G401 (cell line): ENCODE measurements around the gene KCNQ1OT1. TPM values are rescaled to one million over a fixed set of nuclear protein-coding genes. Genes with fewer than 3 reads are reported as not detected.

ENCODE experiments used
- DNase-seq: peaks from one replicate; pipeline ENCODE4 v3.0.0-alpha.2; 2015; ENCODE audit warnings: low spot score
- in situ Hi-C: cut with HindIII; loops from 2 replicates; pipeline ENCODE4 v1.10.0; 2016; ENCODE audit warnings: low sequenced_read_pairs, mixed read lengths
- total RNA-seq: library from RNA; depleted of rRNA; stranded (reverse); fragments of >200 nt; shearing (Covaris generic); gene quantifications from 2 replicates; pipeline ENCODE4 v1.2.3, GENCODE V29; 2014

Gene KCNQ1OT1
- total RNA-seq, 1 experiment from 2014 or later: 0.75 TPM

DNA sequence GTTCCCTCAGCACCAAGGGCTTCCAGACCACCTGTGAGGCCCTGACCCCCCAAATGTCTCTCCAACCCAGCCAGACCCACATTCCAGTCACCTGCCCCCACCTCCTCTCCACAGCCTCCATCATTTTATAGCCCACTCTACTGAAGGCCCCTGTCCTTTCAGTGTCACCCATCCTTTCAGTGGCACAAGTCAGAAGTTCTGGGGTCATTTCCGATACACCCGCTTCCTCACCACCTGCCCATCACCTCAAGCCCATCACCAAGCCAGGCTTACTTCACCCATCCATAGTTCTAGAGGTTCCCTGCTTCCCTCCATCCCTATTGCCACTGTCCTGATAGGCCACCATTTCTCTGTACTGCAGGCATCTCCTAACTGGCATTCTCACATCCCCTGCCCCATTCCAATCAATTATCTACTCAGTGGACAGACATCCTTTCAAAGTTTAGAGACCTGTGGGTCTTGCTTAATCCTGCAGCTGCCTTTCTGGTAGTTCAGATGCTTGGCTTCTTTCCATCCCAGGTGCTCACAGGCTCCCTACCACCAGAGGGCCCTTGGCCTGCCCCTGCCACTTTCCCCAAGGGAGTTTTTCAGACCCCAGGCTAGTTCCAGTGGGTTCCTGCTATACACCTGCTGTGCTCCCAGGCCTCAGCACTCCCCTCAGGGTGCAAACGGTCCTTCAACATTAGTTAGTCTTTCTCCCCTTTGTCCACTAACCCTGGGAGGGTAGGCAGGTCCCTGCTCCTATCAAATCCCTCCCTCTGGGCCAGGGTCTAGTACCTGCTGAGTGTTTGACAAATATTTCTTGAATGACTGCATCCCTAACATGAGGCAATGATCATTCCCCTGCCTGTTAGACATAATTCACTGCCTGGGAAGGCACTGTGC, 7.6 kb downstream of the KCNQ1OT1 start:
- DNase-seq: no peak
- in situ Hi-C loops: no loop called here

DNA sequence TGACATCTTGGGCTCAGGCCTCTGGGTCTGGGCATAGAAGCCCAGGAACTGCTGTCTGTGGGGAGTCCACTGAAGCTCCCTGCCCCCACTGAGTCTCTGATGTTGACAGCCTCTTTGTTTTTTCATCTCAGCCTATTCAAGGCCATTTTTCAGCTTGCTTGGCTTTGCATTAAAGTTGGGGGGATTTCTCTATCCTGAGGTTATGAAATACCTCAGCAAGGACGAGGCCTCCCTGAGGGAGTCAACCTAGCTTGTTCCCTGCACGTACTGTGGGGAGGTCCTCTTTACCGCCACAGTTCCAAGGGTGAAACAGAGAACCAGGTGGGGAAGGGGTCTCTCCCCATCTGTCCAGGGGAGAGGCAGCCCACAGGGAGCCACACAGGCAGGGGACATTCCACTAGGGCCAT, 8.4 kb downstream of the KCNQ1OT1 start:
- in situ Hi-C loops: no loop called here
- no peak for DNase-seq

DNA sequence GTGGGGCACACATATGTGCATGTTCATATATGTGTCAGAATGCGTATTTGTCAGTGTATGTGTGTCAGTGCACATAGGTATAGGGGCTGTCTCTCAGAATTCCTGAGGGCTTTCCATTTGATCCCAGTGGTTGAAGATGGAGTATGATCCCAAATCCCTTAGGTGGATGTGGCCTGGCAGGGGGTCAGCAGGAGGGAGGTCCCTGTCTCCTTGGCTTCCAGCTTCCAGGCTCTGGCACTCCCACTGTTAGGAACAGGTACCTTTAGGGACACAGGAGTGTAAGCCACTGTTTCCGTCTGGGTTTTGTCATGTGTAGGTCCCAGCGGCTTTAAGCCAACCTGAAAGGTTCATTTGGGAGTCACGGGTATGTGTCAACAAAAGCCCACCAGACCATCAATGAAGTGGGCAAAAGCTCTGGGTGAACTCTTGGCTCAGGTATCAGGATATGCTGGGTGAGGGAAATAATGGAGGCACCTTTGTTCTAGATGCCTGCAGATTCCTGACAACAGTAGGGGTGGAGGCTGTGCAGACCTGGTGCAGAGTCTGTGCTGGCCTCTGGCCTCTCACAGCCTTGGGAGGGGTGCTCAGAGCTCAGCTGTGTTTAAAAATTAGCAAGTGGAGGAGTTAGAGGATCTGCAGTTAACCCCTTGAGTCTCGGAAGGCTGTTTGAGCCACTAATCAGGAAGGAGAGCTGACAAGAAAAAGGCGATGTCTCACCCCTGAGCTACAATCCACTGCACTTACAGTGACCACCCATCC, 9.0 kb downstream of the KCNQ1OT1 start:
- no peak for DNase-seq

DNA sequence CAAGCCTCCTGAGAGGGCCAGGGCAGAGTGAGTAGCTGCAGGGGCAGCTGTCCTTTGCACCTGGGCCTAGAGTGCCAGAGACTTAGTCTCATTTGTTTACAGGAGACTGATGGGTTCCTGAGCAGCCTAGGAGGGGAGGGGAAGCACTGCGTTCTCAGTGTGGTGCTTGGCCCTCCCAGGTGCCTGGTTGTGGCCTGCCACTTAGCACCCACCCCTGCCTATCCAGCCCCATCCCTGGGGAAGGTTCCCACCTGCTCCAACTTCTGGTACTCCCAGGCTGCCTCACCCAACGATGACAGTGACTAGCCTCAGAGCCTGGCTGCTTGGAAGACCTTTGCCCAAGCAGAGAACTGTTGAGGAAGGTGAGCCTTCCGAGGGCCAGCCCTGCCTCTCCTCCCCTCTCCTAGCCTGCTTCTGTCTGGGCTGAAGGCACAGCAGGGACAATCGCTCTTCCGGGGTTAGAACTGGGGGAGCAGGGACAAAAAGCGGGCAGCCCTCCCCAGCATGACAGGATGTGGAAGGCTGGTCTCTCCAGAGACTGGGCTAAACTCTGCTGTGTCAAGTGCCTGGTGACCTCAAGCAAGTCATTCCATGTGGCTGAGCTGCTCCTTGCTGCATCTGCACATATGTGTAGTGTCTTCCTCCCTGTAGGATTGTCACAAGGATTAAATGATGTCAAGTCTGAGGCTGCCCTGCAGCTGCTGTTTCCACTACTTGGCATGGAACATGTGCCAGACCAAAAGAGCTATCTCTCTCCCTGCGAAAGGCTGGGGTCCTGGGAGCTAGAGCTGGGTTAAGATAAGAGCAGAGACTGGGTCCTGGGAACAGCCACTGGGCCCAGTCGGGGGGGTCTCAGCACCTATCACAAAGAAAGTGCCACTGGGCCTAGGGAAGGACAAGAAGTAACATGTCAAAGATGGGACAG, 9.9 kb downstream of the KCNQ1OT1 start:
- DNase-seq: no peak
- in situ Hi-C loops: no loop called here

More for the DNA sequence above, 9.0 kb downstream of the KCNQ1OT1 start:
- in situ Hi-C loops: no loop called here

DNA sequence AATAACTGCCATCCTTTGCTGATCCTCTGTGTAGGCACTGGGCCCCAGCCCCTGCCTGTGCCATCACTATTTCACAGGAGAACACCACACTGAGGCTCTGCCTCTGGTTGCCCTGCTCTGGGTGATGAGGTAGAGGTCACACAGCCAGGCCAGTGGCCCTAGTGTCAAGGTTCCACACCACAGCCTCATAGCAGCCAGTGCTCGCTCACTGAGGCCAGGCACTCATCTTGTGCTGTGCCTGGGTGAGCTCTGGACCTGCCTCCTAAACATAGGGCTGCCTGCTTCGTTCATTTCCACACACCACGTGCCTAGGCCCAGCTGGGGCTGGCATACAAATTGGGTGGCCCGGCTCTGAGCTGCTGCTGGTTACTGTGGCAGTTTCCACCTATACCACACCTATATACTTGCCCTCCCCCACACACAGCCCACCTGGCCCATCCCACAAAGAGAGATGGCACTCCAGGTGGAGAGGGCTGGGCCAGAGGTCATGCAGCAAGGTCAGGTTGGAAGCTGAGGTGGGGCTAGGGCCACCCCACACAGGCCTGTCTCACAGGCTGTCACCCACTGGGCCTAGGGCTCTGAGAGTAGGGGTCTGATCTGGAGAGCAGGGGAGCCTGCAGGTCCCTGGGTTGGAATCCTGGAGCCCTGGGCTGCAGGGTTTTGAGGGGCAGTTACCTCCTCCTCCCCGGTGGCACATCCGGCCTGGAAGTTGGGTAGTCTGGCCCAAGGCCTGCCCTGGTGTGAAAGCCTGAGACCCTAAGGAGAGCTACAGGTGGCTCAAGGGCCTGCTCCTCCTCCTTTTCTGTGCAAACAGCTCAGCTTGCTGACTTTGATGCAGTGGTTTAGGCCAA, 11.2 kb downstream of the KCNQ1OT1 start:
- no peak for DNase-seq
- in situ Hi-C loops: no loop called here

DNA sequence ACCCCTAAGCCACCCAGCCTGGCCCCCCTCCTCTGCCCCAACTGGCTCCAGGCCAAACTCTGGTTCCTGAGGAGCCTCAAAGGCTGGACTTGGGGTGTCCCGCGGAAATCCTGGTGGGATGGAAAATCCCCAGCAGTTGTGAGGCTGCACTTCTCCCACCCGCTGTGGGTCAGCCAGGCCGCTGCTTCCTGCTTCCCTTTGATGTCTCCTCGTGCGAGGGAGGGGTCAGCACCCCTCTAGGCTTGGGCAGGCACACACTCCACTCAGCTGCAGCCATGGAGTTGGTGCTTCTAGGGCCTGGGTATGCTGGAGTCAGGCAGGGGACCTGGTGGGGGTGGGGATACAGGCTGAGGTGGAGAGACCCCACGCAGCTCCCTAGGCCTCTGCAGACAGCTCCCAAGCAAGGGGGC, 12.0 kb downstream of the KCNQ1OT1 start:
- in situ Hi-C loops: no loop called here
- no peak for DNase-seq

DNA sequence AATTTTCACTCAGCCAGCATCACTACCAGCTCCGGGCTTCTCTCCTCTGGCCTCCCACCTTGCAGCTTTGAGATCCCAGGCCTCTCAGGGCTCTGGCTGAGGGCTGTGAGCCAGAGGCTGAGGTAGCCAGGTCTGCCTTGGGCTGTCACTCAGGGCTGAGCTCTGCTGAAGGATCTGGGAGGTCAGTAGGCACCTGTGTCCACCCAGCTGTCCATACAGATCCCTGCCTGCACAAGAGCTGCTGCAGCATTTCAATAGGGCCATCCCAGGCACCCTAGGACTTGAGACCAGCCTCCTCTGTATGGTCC, 12.6 kb downstream of the KCNQ1OT1 start:
- DNase-seq: no peak
- in situ Hi-C loops: no loop called here

DNA sequence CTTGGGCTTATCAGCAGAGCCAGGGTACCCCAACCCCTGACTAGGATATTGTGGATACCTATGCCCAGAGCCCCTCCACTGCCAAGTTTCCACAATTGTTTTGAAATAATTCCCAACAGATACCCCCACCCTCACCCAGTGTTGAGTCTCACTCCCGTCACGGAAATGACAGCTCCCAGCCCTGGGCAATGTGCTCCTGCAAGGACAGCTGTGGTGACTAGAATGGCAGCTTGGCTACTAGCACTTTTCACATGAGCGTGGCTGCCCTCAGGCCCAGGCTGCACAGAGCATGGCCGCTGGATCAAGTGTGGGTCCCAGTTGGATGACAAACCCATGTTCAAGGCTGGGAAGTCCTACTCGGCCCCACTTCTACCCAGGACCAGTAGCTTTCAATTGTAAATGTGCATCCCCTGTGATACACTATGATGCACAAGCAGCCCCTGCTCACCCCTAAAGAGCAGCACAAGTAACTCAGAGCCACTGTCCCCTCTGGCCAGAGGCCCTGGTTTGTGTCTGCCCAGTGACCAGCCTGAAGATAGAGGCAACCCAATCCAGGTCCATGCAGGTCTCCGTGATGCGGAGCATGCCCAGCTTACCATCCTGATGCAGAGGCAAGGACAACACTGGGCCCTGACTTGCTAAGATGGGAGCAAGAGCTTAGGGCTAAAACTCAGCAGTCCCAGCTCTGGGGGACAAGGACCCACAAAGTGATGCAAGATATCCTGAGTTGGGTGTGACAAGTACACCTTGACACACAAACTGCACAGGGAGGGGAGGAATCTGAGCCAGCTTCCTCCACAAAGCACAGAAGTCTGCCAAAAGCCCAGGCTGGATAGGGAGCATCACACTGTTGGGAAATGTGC, 13.2 kb downstream of the KCNQ1OT1 start:
- in situ Hi-C loops: no loop called here
- DNase-seq: no peak

DNA sequence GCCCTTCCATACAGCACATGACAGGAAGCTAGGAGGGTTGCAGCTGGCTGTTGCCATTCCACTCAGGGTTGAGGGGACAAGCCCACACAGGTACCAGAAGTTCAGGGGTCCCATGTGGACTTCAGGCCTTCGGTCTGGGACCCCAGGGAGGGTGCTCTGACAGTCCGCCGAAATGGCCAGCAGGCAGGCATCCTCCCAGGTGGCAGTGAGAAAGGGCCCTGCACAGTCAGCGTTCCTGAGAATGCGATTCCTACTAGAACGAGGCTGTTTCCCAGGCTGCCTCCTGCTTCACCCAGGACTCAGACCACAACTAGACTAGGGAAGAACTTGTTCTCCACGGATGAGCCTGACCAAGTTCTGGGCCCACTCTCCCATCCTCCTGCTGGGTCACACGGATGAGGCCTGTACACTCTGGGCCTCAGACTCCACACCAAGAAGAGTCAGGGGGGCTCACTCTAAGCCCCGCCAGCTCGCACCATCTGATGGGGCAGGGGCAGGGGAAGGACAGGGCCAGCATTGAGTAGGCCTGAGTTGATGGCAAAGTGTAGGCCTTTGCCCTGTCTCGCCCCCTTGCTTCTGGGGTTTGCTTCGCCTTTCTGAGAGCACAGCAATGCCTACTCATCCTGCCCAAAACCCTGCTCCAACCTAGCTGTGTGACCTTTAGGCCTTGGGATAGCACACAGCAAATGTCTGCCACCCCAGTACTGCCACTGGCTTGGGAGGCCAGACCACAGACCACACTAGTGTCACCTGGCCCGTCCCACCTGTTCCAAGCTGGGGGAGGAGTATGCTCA, 14.0 kb downstream of the KCNQ1OT1 start:
- DNase-seq: no peak
- in situ Hi-C loops: no loop called here

DNA sequence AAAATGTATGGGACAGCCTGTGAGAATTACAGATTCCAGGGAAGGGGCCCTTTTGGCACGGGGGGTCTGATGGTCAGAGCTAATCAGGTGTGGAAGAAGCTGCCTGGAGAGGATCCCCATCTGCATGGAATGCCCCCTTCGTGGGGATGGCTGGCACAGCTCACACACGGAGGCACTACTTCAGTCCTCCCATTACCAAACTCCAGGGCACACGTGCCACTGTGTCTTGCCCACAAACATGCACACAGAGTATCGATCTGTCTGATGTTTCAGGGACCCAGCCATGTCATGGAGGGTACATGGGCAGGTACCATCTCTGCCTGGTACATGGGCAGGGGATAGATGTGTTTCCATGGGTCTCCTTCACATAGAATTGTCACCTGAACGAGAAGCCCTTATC, 14.7 kb downstream of the KCNQ1OT1 start:
- in situ Hi-C loops: no loop called here

DNA sequence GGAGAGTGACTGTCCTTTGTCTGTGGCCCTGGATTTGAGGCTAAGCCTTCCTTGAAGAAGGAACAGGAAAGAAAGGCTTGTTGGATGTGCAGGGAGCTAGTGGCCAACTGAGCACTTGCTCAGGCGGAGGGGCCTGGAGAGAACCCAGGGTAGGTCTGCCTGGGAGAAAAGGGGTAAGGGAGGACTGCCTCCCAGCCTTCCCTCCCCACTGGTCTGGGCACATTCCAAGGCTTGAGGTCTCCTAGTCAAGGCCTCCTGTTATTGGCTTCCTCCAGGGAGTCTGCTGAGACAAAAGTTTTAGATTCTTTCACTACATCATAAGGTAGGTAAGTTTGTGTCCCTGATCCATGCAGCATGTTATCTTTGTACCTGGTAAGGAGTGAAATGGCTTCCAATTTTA, 15.2 kb downstream of the KCNQ1OT1 start:
- DNase-seq: no peak
- in situ Hi-C loops: no loop called here

More for the DNA sequence above, 14.7 kb downstream of the KCNQ1OT1 start:
- no peak for DNase-seq

DNA sequence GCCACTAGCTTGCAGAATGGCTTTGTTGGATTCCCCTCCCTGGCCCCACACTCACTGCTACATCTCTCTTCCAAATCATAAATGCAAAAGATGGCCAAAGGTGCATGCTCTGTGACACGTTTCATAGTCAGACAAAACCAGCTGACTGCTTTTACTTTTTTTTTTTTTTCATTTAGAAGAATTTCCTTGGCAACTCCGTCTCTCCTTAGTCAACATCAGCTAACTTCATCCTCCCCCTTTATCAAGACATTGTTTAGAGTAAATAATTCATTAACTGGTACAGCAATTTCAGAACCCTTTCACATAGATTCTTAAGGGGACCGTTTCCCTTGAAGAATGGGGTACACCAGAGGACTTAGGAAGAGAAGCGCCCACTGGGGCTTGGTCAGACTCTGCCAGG, 16.0 kb downstream of the KCNQ1OT1 start:
- in situ Hi-C loops: no loop called here
- no peak for DNase-seq

DNA sequence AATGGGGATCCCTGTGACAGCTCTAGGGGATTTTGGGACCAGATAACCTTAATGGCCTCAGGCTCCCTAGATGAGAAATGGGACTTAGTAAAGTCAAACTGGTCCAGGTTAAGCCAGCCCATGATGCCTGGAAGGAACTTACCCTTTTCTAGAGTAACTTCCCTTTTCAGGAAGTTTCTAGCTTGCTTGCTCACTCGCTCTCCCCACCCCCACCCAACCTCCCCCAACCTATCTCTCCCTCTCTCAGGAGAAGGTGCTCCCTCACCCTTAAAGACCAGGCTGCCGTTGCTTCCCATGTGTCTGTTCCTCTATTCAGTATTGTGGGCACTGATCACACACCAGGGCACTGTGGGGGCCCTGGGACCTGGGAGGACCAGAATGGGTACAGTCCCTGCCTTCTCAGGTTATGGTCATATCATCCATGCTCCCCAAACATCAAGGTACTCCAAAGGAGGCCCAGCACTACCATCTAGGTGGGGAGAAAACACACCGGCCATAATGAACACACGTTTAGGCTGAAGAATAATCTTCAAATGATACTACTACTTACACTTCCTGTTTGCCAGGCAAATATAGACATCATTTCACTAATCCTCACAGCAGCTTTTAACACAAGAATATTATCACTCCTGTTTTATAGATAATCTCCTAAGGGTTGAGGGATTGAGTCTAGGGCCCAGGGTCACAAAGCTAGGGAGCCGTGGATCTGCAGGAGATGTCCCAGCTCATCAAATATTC, 18.2 kb downstream of the KCNQ1OT1 start:
- in situ Hi-C loops: no loop called here
- no peak for DNase-seq

DNA sequence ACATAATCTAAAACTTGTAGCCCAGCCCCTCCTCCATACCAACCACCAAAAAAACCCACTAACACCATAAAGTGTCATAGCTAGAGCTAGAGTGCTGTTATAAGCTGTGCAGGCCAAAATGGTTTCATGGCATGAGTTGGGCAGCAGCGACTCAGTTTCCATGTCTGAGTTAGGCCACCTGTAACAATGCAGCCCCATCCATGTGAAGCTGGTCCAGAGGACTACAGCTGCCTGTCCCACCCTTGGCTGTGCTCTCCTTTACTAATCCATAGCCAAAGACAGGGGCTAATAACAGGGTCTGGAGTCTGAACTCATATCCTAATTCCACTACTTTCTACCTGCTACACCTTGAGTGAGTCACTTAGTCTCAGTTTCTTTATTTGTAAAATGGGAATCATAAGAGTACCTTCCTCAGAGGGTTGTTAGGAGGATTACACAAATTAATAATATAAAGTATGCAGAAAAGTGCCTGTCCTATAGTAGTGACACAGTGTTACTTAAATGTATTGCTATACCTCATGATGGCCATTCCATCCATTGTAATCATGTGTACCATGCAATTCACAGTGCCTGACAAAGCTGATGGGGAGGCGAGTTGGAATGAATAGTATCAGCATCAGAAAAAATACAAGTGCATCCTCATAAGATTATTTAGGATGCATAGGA, 20.6 kb downstream of the KCNQ1OT1 start:
- DNase-seq: no peak
- in situ Hi-C loops: no loop called here

DNA sequence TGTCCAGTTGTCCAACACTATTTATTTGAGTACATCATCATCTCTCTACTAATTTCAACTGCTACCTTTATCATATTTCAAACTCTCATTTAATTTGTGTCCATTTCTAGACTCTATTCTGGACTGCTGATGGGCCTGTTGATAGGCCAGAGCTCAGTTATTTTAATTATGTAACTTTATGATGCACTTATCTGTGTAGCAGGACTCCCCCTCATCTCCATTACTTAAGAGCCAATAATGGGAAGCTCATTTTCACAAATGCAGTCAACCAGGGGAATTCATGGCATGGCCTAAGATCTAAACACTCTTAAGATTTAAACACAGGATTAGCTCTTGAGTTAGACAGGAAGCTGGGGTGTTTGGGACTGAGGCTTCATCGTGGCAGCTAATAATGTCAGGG, 21.4 kb downstream of the KCNQ1OT1 start:
- DNase-seq: no peak
- in situ Hi-C loops: no loop called here

DNA sequence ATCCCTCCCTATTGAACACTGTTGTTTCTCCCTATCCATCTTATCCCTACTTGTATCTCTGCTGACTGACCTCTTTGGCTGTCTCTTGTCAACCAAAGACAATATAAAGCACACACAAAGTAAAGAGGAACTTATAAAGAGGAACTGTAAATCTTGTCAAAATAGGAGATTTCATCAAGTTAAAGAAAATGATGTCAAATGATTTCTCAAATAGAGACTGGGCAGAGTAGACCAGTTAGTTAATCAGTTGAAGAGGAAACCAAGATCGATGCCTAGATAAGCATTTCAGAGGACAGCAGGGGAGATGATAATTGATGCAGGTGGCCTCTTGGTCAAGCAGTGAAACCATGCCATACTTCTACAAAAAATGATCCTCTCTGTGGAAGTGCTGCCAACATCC, 22.7 kb downstream of the KCNQ1OT1 start:
- DNase-seq: peak; percentile 32
- in situ Hi-C loops: no loop called here
